Testis (tissue), 5 donors: Measurements from ENCODE around the gene ASCL1. TPM values are rescaled to one million over a fixed set of nuclear protein-coding genes. Genes with fewer than 3 reads are reported as not detected.

ENCODE experiments used
- DNase-seq: peaks from one replicate; pipeline ENCODE4 v3.0.0-alpha.2; 2019
- H3K27ac ChIP-seq, 2 donors: fragments of 200-600 bp; sonication (generic); one replicate each; pipeline ENCODE4 v1.5.1; 2019
- H3K27me3 ChIP-seq: fragments of 200-600 bp; sonication (generic); one replicate; pipeline ENCODE4 v1.5.1; 2019
- H3K36me3 ChIP-seq: fragments of 200-600 bp; sonication (generic); one replicate; pipeline ENCODE4 v1.5.1; 2017; ENCODE audit warnings: low read depth; ENCODE audit errors: missing control alignments
- H3K4me1 ChIP-seq: fragments of 200-600 bp; sonication (generic); one replicate; pipeline ENCODE4 v1.5.1; 2019
- H3K4me3 ChIP-seq, 2 donors: fragments of 200-600 bp; sonication (generic); one replicate each; pipeline ENCODE4 v1.5.1; 2017 to 2019
- H3K9me3 ChIP-seq: fragments of 200-600 bp; sonication (generic); one replicate; pipeline ENCODE4 v1.5.1; 2017
- POLR2A ChIP-seq: fragments of 450-650 bp; IDR thresholded peaks from one replicate; pipeline ENCODE4 v1.6.1; 2017; ENCODE audit warnings: antibody characterized with exemption, mild to moderate bottlenecking, moderate library complexity
- WGBS, 2 donors: methylation state at CpG; one replicate each; pipeline ENCODE4 v1.1.5; 2018; 5-methylcytosine and 5-hydroxymethylcytosine counted together
- intact Hi-C: fragments of 100-400 bp; cut with DNase I; formaldehyde crosslinking; loops from one replicate; pipeline ENCODE4 v1.15.1; 2023; ENCODE audit warnings: low total_unique reads
- long read RNA-seq, 2 donors: transcript quantifications; one replicate each; lab custom pipeline, GENCODE V29; 2026
- polyA plus RNA-seq: library from polyadenylated mRNA; stranded (reverse); fragments of 350-450 nt; fragmentation: Illumina TruSeq; extraction: RNeasy Lipid Tissue Mini Kit (QIAGEN cat#74804); gene quantifications from one replicate; pipeline ENCODE4 v1.2.3, GENCODE V29; 2014; ENCODE audit warnings: low read depth, low replicate concordance; ENCODE audit not compliant: insufficient read depth
- total RNA-seq, 2 donors: library from RNA; depleted of rRNA; stranded (reverse); fragments of >200 nt; gene quantifications; one replicate each; pipeline ENCODE4 v1.2.3, GENCODE V29; 2016
- TF ChIP-seq, protein P1 (sequence below), 3 experiments: fragments of 450-650 bp in 2 of 3; fragments of 200-600 bp in 1 of 3; sonication (generic) in 1 of 3; IDR thresholded peaks; one replicate each; pipeline ENCODE4 v1.5.1; 2016 to 2019; ENCODE audit warnings: antibody characterized with exemption in 3 of 3, mild to moderate bottlenecking in 2 of 3, moderate library complexity in 1 of 3

ASCL1 gene
- total RNA-seq = under 1 TPM; 0.25 to 0.71 TPM
- 0.33 TPM for polyA plus RNA-seq
- long read RNA-seq, donor 1 = 0 reads
- long read RNA-seq, donor 2 = 0 reads

DNA sequence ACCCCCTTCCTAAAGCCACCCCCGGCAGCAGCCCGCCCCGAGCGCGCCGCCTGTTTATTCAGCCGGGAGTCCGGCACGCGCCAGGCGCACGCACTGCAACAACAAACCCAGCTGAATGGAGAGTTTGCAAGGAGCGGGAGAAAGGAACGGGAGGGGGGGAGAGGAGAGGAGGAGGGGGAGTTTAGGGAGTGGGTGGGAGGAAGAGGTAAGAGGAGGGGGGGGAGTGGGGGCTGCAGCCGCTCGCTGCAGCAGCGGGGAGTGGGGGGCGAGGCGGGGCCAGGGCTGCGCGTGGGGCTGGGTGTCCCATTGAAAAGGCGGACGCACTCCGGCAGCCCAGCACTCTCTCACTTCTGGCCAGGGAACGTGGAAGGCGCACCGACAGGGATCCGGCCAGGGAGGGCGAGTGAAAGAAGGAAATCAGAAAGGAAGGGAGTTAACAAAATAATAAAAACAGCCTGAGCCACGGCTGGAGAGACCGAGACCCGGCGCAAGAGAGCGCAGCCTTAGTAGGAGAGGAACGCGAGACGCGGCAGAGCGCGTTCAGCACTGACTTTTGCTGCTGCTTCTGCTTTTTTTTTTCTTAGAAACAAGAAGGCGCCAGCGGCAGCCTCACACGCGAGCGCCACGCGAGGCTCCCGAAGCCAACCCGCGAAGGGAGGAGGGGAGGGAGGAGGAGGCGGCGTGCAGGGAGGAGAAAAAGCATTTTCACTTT lies at the start of gene ASCL1:
ASCL1 (plus strand) TSS at position 336 of the 712 bp plus-strand sequence. CDS start 571 bp downstream, outside the sequence.
- no peak within 1 kb of the TSS for H3K27ac ChIP-seq
- peaks cover 5% of the 10 kb centered on the region for H3K4me1 ChIP-seq
- intact Hi-C loops = no loop called here
- H3K4me3 ChIP-seq = peak within 1 kb of the TSS; percentile 39 to 50
- H3K36me3 ChIP-seq = no peaks in the 10 kb centered on the region
- no peaks in the 10 kb centered on the region for H3K27me3 ChIP-seq
- TF ChIP-seq POLR2A = no peak
- TF ChIP-seq, protein P1, sequence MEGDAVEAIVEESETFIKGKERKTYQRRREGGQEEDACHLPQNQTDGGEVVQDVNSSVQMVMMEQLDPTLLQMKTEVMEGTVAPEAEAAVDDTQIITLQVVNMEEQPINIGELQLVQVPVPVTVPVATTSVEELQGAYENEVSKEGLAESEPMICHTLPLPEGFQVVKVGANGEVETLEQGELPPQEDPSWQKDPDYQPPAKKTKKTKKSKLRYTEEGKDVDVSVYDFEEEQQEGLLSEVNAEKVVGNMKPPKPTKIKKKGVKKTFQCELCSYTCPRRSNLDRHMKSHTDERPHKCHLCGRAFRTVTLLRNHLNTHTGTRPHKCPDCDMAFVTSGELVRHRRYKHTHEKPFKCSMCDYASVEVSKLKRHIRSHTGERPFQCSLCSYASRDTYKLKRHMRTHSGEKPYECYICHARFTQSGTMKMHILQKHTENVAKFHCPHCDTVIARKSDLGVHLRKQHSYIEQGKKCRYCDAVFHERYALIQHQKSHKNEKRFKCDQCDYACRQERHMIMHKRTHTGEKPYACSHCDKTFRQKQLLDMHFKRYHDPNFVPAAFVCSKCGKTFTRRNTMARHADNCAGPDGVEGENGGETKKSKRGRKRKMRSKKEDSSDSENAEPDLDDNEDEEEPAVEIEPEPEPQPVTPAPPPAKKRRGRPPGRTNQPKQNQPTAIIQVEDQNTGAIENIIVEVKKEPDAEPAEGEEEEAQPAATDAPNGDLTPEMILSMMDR (IDR thresholded peaks at IDR 0.05) = no peak
- DNase-seq = peak; percentile 32
- no peaks in the 10 kb centered on the region for H3K9me3 ChIP-seq
- WGBS, 2 donors = 1% methylated on average over 51 to 52 of the region's 52 CpGs

DNA sequence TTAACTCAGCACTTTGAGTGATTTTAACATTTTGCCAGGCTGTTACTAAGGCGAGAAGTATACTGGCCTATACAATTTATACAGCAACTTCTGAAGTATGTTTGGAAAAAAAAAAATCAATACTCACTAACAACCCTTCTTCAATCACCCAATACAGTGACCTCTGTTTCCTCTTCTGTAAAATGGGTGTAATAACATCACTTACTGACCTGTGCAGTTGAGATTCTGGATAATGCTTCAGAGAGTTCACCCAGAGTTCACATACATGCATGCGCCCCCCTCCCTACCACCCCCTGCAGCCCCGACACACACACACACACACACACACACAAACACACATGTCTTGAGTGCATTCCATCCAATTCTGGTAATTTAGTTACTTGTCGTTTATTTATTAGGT lies 49.6 kb upstream of the ASCL1 start:
- Histone ChIP-seq H3K4me3 (no peak overlapping the region), H3K27me3 (no peaks in the 10 kb centered on the region), H3K27ac (no peak overlapping the region), H3K9me3 (no peaks in the 10 kb centered on the region), H3K4me1 (no peaks in the 10 kb centered on the region), H3K36me3 (no peaks in the 10 kb centered on the region)
- no peak for TF ChIP-seq POLR2A
- TF ChIP-seq, protein P1 (IDR thresholded peaks at IDR 0.05) = no peak
- intact Hi-C loops = no loop called here
- WGBS, 2 donors = 87 to 90% methylated on average over 4 of the region's 4 CpGs
- DNase-seq = no peak

DNA sequence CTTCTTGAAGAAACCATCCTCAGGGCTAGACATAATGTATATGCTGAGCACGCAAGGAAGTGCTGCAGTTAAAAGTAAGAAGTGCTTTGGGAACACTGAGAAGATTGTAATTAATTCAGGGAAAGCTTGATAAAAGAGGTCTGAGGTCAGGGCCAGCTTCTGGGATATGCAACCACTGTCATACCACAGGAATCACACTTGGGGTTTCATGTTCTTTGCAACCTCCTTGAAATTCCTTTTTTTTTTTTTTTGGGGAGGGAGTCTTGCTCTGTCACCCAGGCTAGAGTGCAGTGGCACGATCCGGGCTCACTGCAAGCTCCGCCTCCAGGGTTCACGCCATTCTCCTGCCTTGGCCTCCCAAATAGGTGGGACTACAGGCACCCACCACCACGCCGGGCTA lies 47.3 kb upstream of the ASCL1 start:
- no peaks in the 10 kb centered on the region for H3K36me3 ChIP-seq
- intact Hi-C loops = no loop called here
- H3K27ac ChIP-seq = no peak overlapping the region
- H3K4me3 ChIP-seq = no peak overlapping the region
- no peaks in the 10 kb centered on the region for H3K9me3 ChIP-seq
- DNase-seq = no peak
- 85 to 88% methylated on average over 7 of the region's 7 CpGs for WGBS, 2 donors
- TF ChIP-seq POLR2A = no peak
- TF ChIP-seq, protein P1 (IDR thresholded peaks at IDR 0.05) = no peak
- no peaks in the 10 kb centered on the region for H3K27me3 ChIP-seq
- H3K4me1 ChIP-seq = no peaks in the 10 kb centered on the region

DNA sequence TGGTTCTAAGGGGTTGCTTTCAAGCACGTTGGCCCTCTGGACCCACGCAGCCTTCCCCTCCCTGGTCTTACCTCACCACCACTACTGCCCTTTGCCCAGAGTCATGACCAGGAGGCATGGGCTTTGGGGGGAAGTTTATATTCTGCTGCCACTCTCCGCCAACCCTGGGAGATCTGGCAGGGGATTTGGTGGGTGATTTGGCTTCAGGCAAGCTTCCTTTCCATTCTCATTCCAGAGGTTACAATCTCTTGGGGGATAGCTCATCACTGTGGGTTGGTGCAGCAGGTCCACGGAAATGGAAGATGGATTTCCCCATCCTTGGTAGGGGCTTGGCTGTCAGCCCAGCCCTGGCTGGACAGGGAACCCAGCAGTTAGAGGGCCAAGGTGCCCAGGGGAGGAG lies 46.7 kb upstream of the ASCL1 start:
- Histone ChIP-seq H3K27me3 (no peaks in the 10 kb centered on the region), H3K4me1 (no peaks in the 10 kb centered on the region), H3K36me3 (no peaks in the 10 kb centered on the region), H3K4me3 (no peak overlapping the region), H3K9me3 (no peaks in the 10 kb centered on the region), H3K27ac (no peak overlapping the region)
- intact Hi-C loops = no loop called here
- 94 to 96% methylated on average over 4 of the region's 4 CpGs for WGBS, 2 donors
- TF ChIP-seq, protein P1 (IDR thresholded peaks at IDR 0.05) = no peak
- DNase-seq = no peak

DNA sequence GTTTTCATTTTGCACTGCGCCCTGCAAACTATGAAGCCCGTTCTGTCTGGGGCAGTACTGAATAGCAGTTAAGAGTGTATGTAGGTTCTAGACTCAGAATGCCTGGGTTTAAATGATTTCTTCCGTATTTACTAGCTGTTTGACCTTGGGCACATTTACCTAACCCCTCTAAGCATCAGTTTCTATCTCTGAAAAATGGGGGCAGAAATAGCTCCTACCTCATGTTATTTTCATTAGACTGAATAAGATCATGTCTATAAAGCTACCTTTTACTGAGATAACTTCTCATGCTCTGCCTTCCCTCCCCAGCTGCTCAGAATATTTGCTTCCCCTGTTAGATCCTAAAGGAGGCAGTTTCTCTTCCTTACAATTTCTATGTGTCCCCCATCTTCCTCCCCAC lies 46.2 kb upstream of the ASCL1 start:
- Histone ChIP-seq H3K36me3 (no peaks in the 10 kb centered on the region), H3K4me1 (no peaks in the 10 kb centered on the region), H3K9me3 (no peaks in the 10 kb centered on the region), H3K4me3 (no peak overlapping the region), H3K27me3 (no peaks in the 10 kb centered on the region), H3K27ac (no peak overlapping the region)
- no peak for TF ChIP-seq POLR2A
- TF ChIP-seq, protein P1 (IDR thresholded peaks at IDR 0.05) = no peak
- no peak for DNase-seq
- WGBS, 2 donors = 75 to 94% methylated on average over 3 of the region's 3 CpGs
- intact Hi-C loops = no loop called here
